Measurements from ENCODE around the gene RBM48.

- TF ChIP-seq, protein P1, sequence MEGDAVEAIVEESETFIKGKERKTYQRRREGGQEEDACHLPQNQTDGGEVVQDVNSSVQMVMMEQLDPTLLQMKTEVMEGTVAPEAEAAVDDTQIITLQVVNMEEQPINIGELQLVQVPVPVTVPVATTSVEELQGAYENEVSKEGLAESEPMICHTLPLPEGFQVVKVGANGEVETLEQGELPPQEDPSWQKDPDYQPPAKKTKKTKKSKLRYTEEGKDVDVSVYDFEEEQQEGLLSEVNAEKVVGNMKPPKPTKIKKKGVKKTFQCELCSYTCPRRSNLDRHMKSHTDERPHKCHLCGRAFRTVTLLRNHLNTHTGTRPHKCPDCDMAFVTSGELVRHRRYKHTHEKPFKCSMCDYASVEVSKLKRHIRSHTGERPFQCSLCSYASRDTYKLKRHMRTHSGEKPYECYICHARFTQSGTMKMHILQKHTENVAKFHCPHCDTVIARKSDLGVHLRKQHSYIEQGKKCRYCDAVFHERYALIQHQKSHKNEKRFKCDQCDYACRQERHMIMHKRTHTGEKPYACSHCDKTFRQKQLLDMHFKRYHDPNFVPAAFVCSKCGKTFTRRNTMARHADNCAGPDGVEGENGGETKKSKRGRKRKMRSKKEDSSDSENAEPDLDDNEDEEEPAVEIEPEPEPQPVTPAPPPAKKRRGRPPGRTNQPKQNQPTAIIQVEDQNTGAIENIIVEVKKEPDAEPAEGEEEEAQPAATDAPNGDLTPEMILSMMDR (IDR thresholded peaks at IDR 0.05), result no peak
- no peak for TF ChIP-seq EZH2phosphoT487 (IDR thresholded peaks at IDR 0.05)
Measured at GRCh38 chr7:92547579-92547978, 19.0 kb downstream of the RBM48 start.

Measured in neural progenitor cell (in vitro differentiated cells).